Measurements from ENCODE around the gene MARCHF9.

DNA sequence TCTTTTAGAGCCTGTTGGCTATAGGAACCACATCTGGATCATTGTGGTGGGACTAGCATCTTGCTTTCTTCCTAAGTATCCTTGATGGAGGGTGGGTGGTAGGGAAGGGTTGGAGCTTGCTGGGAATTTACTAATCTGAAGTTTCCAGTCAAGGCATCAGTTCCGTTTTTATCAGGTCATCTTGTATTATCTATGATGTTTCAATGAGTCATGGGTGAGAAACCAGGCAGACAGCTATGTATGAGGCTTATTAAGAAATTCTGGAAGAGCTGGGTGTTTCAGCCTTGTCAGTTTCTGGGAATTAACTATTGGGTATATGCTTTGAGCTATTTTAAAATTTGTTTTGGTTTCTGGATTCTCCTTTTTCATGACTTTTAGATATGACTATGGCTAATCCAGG is 39.0 kb downstream of the MARCHF9 start:
- TF ChIP-seq, protein P1, sequence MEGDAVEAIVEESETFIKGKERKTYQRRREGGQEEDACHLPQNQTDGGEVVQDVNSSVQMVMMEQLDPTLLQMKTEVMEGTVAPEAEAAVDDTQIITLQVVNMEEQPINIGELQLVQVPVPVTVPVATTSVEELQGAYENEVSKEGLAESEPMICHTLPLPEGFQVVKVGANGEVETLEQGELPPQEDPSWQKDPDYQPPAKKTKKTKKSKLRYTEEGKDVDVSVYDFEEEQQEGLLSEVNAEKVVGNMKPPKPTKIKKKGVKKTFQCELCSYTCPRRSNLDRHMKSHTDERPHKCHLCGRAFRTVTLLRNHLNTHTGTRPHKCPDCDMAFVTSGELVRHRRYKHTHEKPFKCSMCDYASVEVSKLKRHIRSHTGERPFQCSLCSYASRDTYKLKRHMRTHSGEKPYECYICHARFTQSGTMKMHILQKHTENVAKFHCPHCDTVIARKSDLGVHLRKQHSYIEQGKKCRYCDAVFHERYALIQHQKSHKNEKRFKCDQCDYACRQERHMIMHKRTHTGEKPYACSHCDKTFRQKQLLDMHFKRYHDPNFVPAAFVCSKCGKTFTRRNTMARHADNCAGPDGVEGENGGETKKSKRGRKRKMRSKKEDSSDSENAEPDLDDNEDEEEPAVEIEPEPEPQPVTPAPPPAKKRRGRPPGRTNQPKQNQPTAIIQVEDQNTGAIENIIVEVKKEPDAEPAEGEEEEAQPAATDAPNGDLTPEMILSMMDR (IDR thresholded peaks at IDR 0.05; ENCODE audit: insufficient read depth, low read length, poor library complexity, severe bottlenecking), result no peak
- TF ChIP-seq EZH2phosphoT487 (conservative IDR thresholded peaks at IDR 0.05; ENCODE audit: low read length), result no peak
